GM12864 (cell line): ENCODE data around the gene SP110.

ENCODE experiments used
- DNase-seq: peaks from one replicate; pipeline ENCODE4 v3.0.0-alpha.2; 2011; ENCODE audit warnings: low read depth
- H3K4me3 ChIP-seq: 2 replicates; pipeline ENCODE4 v1.5.1; 2011; ENCODE audit warnings: mild to moderate bottlenecking, low read depth, low read length, control low read depth
- TF ChIP-seq, protein P1 (sequence below): IDR thresholded peaks from 2 replicates; pipeline ENCODE4 v1.5.1; 2011; ENCODE audit warnings: low read depth, mild to moderate bottlenecking, moderate library complexity, low read length, control low read depth, inconsistent platforms; ENCODE audit errors: missing control alignments

Gene SP110

DNA sequence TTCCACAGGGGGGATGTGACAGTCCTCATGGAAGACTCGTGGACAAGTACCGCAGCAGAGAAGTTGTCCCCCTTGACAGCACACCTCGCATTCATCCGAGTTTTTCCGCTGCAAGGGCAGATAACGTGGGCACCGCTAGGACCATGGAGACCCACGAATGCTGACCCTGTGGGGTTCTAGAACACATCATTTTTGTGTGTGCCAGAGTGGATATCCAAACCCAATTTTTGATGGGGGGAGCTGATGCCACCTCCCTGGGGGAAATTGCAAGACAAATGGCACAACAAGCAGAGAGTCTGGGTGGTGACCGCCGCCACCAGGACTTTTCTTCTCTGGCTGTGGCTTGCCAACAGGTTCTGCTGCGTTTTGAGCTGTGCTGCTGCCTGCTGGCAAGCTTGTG is 46.9 kb downstream of the SP110 start:
- TF ChIP-seq, protein P1, sequence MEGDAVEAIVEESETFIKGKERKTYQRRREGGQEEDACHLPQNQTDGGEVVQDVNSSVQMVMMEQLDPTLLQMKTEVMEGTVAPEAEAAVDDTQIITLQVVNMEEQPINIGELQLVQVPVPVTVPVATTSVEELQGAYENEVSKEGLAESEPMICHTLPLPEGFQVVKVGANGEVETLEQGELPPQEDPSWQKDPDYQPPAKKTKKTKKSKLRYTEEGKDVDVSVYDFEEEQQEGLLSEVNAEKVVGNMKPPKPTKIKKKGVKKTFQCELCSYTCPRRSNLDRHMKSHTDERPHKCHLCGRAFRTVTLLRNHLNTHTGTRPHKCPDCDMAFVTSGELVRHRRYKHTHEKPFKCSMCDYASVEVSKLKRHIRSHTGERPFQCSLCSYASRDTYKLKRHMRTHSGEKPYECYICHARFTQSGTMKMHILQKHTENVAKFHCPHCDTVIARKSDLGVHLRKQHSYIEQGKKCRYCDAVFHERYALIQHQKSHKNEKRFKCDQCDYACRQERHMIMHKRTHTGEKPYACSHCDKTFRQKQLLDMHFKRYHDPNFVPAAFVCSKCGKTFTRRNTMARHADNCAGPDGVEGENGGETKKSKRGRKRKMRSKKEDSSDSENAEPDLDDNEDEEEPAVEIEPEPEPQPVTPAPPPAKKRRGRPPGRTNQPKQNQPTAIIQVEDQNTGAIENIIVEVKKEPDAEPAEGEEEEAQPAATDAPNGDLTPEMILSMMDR, result no peak
- DNase-seq, result no peak
- no peak overlapping the region for H3K4me3 ChIP-seq

DNA sequence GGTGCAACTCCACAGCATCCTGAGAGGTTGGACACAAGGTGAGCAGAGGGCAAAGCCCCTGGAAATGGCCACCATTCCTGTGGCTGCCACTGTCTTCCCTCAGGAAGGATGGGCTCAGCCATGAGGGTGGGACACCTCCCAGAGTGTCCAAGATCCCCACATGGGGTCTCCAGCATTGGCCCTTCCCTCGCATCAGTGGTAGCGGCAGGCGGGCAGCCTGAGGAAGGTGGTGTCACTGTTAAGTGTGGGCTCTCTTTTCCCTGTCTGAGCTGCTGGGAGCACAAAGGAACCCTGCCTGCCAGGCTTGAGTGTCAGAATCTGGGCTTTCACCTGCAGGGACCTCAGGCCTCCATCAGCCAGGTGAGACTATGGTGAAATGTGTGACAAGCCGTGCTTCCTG is 47.6 kb downstream of the SP110 start:
- DNase-seq, result no peak
- no peak overlapping the region for H3K4me3 ChIP-seq
- TF ChIP-seq, protein P1, result no peak

GRCh38 chr2:230170532-230170931 is 49.3 kb downstream of the SP110 start:
- no peak overlapping the region for H3K4me3 ChIP-seq
- TF ChIP-seq, protein P1, result no peak
- no peak for DNase-seq

GRCh38 chr2:230166557-230167170 is 53.1 kb downstream of the SP110 start:
- TF ChIP-seq, protein P1, result no peak
- DNase-seq, result no peak

GRCh38 chr2:230164139-230164538 is 55.6 kb downstream of the SP110 start:
- DNase-seq, result no peak
- H3K4me3 ChIP-seq, result no peak overlapping the region
- TF ChIP-seq, protein P1, result no peak

More at GRCh38 chr2:230166557-230167170, 53.1 kb downstream of the SP110 start:
- no peak overlapping the region for H3K4me3 ChIP-seq

- no peak overlapping the region for H3K4me3 ChIP-seq
- DNase-seq, result no peak
- TF ChIP-seq, protein P1, result no peak
Observed at GRCh38 chr2:230162981-230163380, 56.8 kb downstream of the SP110 start.

DNA sequence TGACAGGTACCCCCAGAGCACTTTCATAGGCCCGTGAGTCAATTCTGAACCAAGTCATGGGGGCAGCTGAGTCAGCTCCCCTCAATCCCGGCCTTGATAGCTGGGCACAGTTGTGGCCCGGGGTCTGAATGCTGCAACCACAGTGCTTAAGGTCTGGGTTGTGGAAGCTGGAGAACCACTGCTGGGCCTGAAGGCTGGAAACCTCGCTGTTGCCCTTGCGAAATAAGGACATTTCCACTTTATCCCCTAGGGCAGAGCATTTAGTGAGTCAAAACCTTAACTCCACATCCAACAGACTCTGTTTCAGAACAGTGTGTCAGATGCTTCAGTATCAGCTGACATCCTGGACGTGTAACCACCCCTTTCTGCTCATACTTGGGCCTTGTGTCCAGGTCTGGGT is 58.6 kb downstream of the SP110 start:
- TF ChIP-seq, protein P1, result no peak
- H3K4me3 ChIP-seq, result no peak overlapping the region
- DNase-seq, result no peak
